Measurements from ENCODE around the gene UBP1.

The UBP1 gene

DNA sequence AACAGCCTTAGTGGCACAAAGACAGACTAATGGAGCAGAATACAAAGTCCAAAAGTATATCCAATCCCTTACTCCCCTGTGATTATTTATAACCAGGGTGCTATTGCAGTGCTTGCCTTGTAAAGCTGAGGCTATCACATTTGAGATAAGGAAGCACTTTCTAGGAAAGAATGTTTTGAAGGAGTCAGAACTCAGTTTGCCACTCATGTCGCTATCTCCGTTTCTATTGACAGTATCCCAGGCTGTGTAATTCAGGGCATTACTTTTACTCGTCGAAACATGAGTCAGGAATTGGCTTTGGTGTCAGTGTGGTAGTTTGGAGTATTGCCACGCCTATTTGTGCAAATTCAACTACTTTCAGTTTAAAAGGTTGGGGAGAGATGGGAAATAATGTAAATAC is 84.6 kb downstream of the UBP1 start:
- no peak for TF ChIP-seq EP300 (IDR thresholded peaks at IDR 0.05; ENCODE audit: borderline replicate concordance)

GRCh38 chr3:33339758-33340157 is 100.4 kb downstream of the UBP1 start:
- TF ChIP-seq FOXM1 (IDR thresholded peaks at IDR 0.05; ENCODE audit: borderline replicate concordance, low read depth) = no peak
- no peak for TF ChIP-seq TEAD4 (IDR thresholded peaks at IDR 0.05)
- no peak for TF ChIP-seq RAD21 (IDR thresholded peaks at IDR 0.05; ENCODE audit: low read depth)
- no peak for TF ChIP-seq ZBTB7A (IDR thresholded peaks at IDR 0.05; ENCODE audit: low read depth)
- TF ChIP-seq CREB1 (IDR thresholded peaks at IDR 0.05; ENCODE audit: low read depth) = no peak
- TF ChIP-seq, protein P1, sequence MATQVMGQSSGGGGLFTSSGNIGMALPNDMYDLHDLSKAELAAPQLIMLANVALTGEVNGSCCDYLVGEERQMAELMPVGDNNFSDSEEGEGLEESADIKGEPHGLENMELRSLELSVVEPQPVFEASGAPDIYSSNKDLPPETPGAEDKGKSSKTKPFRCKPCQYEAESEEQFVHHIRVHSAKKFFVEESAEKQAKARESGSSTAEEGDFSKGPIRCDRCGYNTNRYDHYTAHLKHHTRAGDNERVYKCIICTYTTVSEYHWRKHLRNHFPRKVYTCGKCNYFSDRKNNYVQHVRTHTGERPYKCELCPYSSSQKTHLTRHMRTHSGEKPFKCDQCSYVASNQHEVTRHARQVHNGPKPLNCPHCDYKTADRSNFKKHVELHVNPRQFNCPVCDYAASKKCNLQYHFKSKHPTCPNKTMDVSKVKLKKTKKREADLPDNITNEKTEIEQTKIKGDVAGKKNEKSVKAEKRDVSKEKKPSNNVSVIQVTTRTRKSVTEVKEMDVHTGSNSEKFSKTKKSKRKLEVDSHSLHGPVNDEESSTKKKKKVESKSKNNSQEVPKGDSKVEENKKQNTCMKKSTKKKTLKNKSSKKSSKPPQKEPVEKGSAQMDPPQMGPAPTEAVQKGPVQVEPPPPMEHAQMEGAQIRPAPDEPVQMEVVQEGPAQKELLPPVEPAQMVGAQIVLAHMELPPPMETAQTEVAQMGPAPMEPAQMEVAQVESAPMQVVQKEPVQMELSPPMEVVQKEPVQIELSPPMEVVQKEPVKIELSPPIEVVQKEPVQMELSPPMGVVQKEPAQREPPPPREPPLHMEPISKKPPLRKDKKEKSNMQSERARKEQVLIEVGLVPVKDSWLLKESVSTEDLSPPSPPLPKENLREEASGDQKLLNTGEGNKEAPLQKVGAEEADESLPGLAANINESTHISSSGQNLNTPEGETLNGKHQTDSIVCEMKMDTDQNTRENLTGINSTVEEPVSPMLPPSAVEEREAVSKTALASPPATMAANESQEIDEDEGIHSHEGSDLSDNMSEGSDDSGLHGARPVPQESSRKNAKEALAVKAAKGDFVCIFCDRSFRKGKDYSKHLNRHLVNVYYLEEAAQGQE (IDR thresholded peaks at IDR 0.05; ENCODE audit: low read depth) = no peak
- TF ChIP-seq, protein P2, sequence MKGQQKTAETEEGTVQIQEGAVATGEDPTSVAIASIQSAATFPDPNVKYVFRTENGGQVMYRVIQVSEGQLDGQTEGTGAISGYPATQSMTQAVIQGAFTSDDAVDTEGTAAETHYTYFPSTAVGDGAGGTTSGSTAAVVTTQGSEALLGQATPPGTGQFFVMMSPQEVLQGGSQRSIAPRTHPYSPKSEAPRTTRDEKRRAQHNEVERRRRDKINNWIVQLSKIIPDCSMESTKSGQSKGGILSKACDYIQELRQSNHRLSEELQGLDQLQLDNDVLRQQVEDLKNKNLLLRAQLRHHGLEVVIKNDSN (IDR thresholded peaks at IDR 0.05) = no peak
- TF ChIP-seq TCF12 (IDR thresholded peaks at IDR 0.05; ENCODE audit: low read depth) = no peak
- no peak for TF ChIP-seq TAF1 (IDR thresholded peaks at IDR 0.05; ENCODE audit: low read depth)

All from Ishikawa (cell line).